ENCODE data around the gene CFLAR. TPM values are rescaled to one million over a fixed set of nuclear protein-coding genes. Genes with fewer than 3 reads are reported as not detected.

The CFLAR gene
- total and polyA plus RNA-seq, 9 of the 15 experiments (the other 6 are each of a cell fraction or from before 2014, with no cell fraction given) = 27.5 to 102 (median 54.0) TPM

- TF ChIP-seq PRDM10 (IDR thresholded peaks at IDR 0.05; ENCODE audit: partially characterized antibody) (no peak), BCL6 (CRISPR knock-in tag; IDR thresholded peaks at IDR 0.05) (no peak), RFX1 (IDR thresholded peaks at IDR 0.05) (no peak), PTRF (tag; IDR thresholded peaks at IDR 0.05) (no peak), KHSRP (IDR thresholded peaks at IDR 0.05) (no peak), CSDE1 (IDR thresholded peaks at IDR 0.05) (no peak), ZNF696 (CRISPR knock-in tag; conservative IDR thresholded peaks at IDR 0.05) (no peak), FOSL1 (tag; conservative IDR thresholded peaks at IDR 0.05) (peak; percentile 66), ZNF274 (IDR thresholded peaks at IDR 0.05; ENCODE audit: borderline replicate concordance, low read depth, low read length) (no peak), RFX5 (IDR thresholded peaks at IDR 0.05; ENCODE audit: low read depth, low read length) (no peak), FOXA3 (CRISPR knock-in tag; conservative IDR thresholded peaks at IDR 0.05 in 1 of 2, IDR thresholded peaks at IDR 0.05 in 1 of 2) (peak in 1 of 2 experiments; percentile 60; a peak in 2 of 4 replicates), CBX5 (IDR thresholded peaks at IDR 0.05; ENCODE audit: borderline replicate concordance, low read depth) (no peak), POLR2A (conservative IDR thresholded peaks at IDR 0.05) (no peak), ZNF699 (CRISPR knock-in tag; IDR thresholded peaks at IDR 0.05; ENCODE audit: insufficient replicate concordance) (no peak), SMARCE1 (IDR thresholded peaks at IDR 0.05) (peak; percentile 64; the same call in 1 of the 2 replicates), MBD2 (IDR thresholded peaks at IDR 0.05; ENCODE audit: borderline replicate concordance, low read depth) (no peak), SNAPC5 (CRISPR knock-in tag; IDR thresholded peaks at IDR 0.05) (no peak), NCOA1 (IDR thresholded peaks at IDR 0.05; ENCODE audit: low read depth) (no peak), TSC22D4 (tag; IDR thresholded peaks at IDR 0.05) (no peak), LEF1 (IDR thresholded peaks at IDR 0.05) (peak; percentile 29; the same call in 1 of the 2 replicates), NR2F6 (CRISPR knock-in tag; IDR thresholded peaks at IDR 0.05) (no peak), KLF13 (tag; IDR thresholded peaks at IDR 0.05; ENCODE audit: borderline replicate concordance, low read depth) (no peak), ZNF436 (CRISPR knock-in tag; IDR thresholded peaks at IDR 0.05) (no peak), CBX3 (IDR thresholded peaks at IDR 0.05; ENCODE audit: borderline replicate concordance in 1 of 2, low read length in 2 of 2) (no peak), SMAD2 (IDR thresholded peaks at IDR 0.05; ENCODE audit: low read depth, low read length) (no peak), SAP30 (IDR thresholded peaks at IDR 0.05; ENCODE audit: borderline replicate concordance, insufficient read depth, low read depth, low read length, poor library complexity, severe bottlenecking) (no peak), EHMT2 (IDR thresholded peaks at IDR 0.05) (no peak), KAT2B (IDR thresholded peaks at IDR 0.05; ENCODE audit: low read depth, low read length) (no peak), ZFX (CRISPR knock-in tag; IDR thresholded peaks at IDR 0.05) (no peak)
Observed at GRCh38 chr2:201158111-201158929, 42.4 kb downstream of the CFLAR start (continued).

Measured in K562 (cell line).